Fibroblast of skin of back (primary cell): ENCODE measurements around the gene ZDHHC23. TPM values are rescaled to one million over a fixed set of nuclear protein-coding genes. Genes with fewer than 3 reads are reported as not detected.

Experiments used
- DNase-seq: peaks from one replicate; pipeline ENCODE4 v3.0.0-alpha.2; 2013
- polyA plus RNA-seq, 2 experiments: library from polyadenylated mRNA; unstranded; fragments of 120-200 nt; gene quantifications; one replicate each; pipeline ENCODE4 v1.2.1, GENCODE V29; 2013; ENCODE audit not compliant: insufficient read length in 2 of 2

The ZDHHC23 gene, protein sequence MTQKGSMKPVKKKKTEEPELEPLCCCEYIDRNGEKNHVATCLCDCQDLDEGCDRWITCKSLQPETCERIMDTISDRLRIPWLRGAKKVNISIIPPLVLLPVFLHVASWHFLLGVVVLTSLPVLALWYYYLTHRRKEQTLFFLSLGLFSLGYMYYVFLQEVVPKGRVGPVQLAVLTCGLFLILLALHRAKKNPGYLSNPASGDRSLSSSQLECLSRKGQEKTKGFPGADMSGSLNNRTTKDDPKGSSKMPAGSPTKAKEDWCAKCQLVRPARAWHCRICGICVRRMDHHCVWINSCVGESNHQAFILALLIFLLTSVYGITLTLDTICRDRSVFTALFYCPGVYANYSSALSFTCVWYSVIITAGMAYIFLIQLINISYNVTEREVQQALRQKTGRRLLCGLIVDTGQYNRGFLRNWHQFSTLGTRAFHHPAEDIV
- 0.54 TPM for polyA plus RNA-seq (2013, experiment 1 of 2; ENCODE audit: insufficient read length)
- polyA plus RNA-seq (2013, experiment 2 of 2; ENCODE audit: insufficient read length) = 0.14 TPM

DNA sequence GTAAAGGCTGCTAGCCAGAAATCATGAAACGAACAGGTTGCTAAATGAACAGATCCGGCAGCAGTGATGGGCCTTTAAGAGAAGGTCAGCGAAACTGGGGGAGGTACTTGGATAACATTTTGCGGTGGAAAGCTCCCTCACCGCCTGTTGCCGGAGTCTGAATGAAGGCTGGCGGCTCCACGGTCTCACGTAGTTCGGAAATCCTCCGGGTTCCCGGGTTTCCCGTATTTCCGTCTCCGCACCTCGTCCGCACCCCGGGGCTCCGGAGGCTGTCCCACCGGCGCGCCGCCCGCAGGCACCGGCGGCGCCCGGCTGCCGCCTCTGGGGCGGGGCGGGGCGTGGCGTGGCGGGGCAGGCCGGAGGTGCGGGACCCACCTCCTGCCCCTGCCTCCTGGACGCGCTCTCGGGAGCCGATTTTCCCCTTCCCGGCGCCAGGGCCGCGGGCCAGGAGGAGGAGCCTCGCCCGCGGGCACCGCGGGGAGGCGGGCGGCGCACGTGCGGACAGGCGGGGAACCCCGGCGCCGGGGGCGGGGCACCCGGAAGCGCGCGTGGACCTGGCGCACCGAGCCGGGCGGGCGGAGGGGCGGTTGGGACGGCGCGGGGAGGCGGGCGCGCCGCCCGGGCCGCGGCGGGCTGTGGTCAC lies at the start of gene ZDHHC23:
Gene ZDHHC23 (plus strand): TSS at position 642 of the 643 bp plus-strand sequence. CDS start 790 bp downstream, outside the sequence.
- DNase-seq = peak; percentile 38

- DNase-seq = peak; percentile 54
These were observed 48.9 kb upstream of the ZDHHC23 start for GRCh38 chr3:113898892-113899291.

DNA sequence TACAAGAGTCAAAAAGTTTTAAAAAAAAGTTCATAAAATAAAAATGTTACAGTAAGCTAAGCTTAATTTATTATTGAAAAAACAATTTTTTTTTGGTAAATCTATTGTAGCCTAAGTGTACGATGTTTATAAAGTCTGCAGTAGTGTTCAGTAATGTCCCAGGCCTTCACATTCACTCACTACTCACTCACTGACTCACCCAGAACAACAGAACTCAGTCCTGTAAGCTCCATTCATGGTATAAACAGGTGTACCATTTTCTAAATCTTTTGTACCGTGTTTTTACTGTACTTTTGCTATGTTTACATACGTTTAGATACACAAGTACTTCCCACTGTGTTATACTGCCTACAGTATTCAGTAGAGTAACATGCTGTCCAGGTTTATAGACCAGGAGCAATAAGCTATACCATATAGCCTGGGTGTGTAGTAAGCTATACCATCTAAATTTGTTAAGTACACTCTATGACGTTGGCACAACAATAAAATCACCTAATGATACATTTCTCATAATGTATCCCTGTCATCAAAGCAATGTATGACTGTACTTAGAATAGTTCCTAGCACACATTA lies 41.2 kb upstream of the ZDHHC23 start:
- no peak for DNase-seq

- DNase-seq = no peak
These were observed 39.7 kb upstream of the ZDHHC23 start for GRCh38 chr3:113908133-113908532.

- DNase-seq = peak; percentile 11
These were observed 36.8 kb upstream of the ZDHHC23 start for GRCh38 chr3:113910966-113911365.

DNA sequence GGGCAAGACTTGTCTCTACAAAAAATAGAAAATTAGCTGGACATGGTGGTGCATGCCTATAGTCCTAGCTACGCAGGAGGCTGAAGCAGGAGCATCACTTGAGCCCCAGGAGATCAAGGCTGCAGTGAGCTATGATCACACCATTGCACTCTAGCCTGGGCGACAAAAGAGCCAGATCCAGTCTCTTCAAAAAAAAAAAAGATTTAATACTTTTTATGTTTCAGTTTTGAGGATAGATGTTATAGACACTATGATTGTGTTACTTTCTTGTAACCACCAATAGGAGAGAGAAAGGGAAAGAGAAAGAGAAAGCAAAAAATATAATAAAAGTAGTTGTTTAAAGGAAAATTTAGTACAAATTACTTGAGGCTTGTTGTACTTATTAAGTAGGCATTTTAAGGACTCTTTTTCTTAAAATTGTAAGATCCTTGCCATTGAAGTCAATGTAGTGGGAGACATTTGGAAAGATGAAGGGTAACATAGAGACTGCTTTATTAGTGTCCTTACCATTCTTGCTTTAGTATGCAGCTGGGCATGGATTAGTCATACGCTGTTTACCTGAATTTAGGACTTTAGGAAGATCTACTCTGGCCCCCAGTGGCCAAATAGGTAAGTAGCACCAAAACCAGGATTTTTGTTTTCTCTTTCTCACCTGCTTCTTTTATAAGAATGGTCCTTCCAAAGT lies 35.1 kb upstream of the ZDHHC23 start:
- peak; percentile 50 for DNase-seq

DNA sequence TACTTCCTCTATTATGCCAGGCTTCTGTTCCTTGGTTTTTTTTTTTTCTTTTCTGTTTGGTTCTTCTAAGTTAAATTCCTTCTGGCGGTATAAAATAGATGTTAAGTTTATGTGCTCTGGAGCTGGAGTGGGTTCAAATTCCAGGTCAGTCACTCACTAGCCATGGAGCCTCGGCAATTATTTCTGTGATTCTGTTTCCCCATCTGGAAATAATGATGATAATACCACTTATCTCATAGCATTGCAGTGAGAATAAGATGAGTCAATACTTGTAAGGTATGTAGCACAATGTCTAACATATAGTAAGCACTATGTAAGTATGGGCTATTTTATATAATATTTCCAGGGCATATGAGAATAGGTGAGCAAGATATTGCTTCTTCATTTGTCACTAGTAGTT lies 33.2 kb upstream of the ZDHHC23 start:
- DNase-seq = peak; percentile 87

DNA sequence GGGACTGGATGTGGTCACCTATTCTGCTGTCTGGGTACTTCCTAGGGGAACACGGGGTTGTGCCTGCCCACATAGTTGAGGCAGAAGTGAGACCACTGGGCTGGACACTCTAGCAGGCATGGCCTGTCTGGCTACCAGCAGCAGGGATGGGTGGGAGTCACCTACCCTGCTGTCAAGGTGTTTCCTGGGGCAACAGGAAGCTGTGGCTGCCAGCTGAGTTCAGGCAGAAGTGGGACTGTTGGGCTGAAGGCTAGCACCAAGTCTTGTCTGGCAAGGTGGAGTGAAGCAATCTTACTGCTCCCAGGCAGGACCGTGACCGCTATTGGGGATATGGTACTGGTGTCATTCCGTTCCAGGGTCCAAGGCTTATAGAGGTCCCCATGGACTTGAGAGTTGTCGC lies 20.3 kb upstream of the ZDHHC23 start:
- DNase-seq = no peak

GRCh38 chr3:113946831-113947230 lies 982 bp upstream of the ZDHHC23 start:
- DNase-seq = no peak

DNA sequence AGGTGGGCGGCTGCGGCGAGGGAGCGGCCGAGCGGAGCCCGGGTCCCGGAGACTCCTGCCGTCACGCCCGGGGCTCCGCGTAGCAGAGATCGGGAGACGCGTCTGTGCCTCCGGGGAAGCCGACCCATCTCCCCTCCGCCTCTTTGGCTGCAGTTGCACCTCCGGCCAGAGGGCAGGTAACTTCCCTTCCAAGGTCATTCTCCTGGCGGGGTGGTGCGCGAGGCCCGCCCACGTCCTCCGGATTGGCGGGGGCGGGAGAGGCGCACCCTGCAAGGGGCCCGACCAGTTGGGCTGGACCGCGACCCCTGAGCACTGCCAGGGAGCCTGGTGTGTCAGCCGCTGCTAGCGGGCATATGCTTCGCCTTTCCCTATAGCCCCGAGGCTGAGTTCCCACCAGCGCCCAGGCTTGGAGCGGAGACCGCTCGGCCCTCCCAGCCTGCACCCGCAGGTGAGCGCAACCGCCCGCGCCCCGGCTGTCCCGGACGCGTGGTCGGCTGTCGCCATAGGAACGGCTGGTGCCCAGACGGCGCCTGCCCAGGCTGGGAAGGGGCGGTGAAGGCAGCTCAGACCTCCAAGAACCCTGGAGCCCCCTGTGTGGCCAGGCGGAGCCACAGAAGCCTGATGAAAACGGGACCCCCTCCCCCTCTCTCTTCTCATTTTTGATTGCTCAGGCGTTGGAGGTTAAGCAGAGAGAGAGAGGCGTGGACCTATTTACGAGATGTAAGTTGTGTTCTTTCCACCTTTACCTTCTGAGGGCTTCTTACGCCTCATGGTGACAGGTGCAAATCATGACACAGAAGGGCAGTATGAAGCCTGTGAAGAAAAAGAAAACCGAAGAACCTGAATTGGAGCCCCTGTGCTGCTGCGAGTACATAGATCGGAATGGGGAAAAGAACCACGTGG lies 453 bp downstream of the ZDHHC23 start:
- no peak for DNase-seq

GRCh38 chr3:113952921-113953320 lies 5.1 kb downstream of the ZDHHC23 start:
- DNase-seq = peak; percentile 27

DNA sequence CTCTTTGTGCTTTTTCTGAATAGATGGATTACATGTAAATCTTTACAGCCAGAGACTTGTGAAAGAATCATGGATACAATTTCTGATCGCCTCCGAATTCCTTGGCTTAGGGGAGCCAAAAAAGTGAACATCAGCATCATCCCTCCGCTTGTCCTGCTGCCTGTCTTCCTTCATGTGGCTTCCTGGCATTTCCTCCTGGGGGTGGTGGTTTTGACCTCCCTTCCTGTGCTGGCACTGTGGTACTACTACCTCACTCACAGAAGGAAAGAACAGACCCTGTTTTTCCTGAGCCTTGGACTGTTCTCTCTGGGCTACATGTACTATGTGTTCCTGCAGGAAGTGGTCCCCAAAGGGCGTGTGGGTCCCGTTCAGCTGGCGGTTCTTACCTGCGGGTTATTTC lies 5.9 kb downstream of the ZDHHC23 start:
- no peak for DNase-seq

GRCh38 chr3:113954091-113954685 lies 6.4 kb downstream of the ZDHHC23 start:
- no peak for DNase-seq

DNA sequence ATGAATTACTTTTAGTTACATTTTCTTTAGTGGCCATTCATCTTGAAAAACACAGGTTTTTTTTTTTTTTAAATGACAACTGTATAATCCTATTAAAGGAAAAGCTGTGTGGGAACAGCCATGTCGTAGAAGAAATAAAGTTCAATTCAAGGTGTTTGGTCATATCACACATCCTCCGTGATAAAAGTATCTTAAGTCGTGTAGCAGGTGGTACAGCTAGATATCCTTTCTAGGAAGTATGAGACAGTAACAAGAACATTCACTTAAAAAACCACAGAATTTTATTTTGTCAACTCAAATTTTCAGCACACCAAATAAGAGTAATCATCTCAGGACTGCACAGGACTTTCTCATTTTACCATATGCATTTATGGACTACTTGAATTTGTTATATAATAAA lies 16.1 kb downstream of the ZDHHC23 start:
- no peak for DNase-seq

DNA sequence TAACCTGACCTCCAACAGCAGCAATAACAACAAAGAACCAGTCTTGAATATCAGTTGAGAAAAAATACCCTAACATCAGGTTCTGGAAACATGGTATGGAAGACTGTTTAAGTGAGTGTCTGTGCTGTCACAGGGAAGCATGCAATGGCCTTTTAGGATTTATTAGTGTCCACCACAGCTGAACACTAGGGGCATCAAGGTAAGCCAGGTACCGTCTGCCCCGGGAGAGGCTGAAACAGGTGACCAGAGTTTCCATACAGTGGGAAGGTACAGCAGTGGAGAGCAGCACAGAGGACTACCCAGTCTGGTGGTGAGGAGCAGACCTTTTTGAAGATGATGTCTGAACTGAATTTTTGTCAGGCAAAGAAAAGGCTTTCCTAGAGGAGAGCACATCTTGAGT lies 18.4 kb downstream of the ZDHHC23 start:
- no peak for DNase-seq

DNA sequence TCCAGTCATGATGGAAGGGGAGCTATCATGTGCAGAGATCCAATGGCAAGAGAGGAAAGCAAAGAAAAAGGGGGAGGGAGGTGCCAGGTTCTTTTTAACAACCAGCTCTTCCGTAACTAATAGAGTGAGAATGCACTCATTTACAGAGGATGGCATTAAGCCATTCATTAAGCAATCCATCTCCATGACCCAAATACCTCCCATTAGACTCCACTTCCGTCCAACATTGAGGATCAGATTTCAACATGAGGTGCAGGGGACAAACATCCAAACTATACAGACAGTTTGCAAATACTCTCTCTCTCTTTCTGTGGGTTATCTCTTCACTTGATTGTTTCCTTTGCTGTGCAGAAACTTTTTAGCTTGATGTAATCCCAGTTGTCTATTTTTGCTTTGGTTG lies 21.2 kb downstream of the ZDHHC23 start:
- no peak for DNase-seq

- no peak for DNase-seq
These were observed 30.0 kb downstream of the ZDHHC23 start for GRCh38 chr3:113977822-113978221.

GRCh38 chr3:113979916-113980315 lies 32.1 kb downstream of the ZDHHC23 start:
- DNase-seq = no peak

DNA sequence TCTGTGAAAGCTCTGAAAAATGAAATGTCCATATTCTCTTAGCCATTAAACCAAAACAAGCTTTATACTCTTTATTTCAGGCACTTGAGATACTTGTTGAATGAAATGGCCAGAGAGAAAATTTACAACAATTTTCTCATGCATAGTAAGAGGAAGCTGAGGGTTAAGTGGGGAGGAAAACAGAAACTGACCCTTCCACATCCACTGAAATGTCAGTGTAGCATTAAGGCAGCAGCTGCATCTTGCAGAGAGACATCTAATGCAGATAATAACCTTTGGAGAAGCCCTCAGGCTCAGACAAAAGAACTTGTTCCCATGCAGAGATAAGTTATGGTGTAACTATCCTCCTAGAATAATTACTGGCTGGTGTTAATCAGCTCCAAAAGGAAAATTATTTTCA lies 34.0 kb downstream of the ZDHHC23 start:
- no peak for DNase-seq

DNA sequence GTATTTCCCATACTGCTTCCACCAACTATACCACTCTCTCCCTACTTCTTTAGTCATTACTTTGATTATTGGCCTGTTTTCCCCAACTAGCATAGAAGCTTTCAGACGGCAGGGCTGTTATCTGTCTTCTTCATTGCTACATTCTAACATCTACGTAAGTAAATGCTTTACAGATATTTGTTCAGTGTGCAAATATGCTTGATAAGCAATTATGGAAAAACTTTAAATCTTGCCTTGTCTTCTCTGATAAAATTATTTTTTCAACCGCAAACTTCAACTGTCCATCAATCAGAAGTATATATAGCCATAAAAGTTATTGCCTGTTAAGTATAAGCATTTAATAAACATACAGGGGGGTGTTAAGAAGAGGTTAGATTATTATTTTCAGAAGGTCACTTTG lies 35.7 kb downstream of the ZDHHC23 start:
- no peak for DNase-seq

DNA sequence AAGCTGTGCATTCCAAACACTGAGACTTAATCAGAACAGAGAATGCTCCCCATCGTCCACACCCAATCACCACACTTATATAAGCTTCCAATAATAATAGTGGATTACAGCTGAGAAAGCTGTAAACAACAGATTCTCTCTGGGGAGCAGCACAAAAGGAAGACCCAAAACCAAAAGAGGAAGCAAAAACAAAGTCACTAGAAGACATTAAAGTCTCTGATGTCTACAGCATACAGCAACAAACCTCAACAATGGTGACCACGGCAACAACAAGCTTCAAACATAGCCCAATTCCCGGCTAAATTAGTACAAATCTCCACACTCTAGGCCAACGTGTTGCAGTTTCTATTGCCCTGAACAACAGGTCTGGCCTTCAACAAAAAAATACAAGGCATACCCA lies 37.7 kb downstream of the ZDHHC23 start:
- DNase-seq = no peak
